ENCODE data around the gene ST8SIA2.

Gene ST8SIA2

DNA sequence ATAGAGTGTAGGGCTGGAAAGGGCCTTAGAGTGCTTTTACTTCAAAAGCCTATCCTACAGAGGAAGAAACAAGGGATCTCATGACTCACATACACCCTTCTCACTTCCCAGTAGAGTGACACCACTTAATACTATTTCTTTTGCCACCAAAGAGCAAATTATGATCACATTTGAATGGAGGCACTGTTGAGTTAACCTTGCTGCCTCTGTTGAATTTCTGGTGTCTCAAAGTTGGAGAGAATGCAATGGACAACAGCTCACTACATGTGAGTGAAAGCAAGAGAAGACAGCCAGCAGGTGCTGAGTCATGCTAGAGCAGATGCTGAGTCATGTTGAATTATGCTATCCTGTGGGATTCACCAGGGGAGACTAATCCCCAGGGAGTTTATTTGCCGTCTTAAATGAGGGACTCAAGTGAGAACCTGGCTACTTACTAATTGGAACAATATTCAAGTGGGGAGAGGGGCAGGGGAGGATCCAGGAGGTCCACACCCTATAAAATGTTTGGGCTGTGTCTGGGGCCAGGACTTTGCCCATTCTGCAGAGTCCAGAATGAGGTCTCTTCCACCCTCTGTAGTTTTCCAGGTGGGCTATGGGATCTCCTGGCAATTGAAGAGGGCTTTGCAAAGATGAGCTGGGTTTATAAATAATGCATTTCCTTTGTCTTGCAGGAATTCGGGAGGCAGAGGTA, 35.8 kb downstream of the ST8SIA2 start:
- in situ Hi-C loops (cut with HindIII; ENCODE audit: low sequenced_read_pairs) = no loop called here

DNA sequence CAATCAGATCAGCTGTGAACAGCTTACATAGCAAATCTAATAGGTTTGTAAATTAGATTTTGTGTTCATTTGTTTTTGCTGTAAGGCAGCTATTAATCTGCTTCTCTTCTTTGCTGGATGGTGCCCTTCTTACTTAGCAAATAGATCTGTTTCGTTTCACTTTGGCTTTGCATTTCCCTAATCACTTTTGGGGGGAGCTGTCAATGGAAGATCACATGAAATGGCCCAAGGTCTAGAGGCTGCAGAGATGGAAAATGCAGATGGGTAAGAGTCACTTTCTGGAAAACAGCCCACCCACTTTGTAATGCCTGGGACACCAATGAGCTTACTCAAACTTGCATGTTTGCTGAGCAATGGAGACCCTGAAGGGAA, 36.4 kb downstream of the ST8SIA2 start:
- in situ Hi-C loops (cut with HindIII; ENCODE audit: low sequenced_read_pairs) = no loop called here

- in situ Hi-C loops (cut with HindIII; ENCODE audit: low sequenced_read_pairs) = no loop called here
These were observed 41.5 kb downstream of the ST8SIA2 start for GRCh38 chr15:92435145-92435544.

DNA sequence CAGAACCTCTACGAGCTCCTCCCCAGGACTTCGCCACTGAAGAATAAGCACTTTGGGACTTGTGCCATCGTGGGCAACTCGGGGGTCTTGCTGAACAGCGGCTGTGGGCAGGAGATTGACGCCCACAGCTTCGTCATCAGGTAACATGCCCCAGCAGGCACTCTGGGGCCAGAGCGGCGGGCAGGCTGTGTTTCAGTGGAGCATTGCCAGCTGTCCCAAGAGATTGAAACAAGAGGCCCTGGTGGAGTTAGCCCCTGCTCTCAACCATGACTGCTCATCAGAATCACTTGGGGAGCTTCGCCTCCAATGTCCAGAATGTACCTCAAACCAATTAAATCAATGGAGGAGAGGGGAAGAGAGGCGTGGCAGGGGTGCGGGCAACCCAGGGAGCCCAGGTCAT, 44.8 kb downstream of the ST8SIA2 start:
- in situ Hi-C loops (cut with HindIII; ENCODE audit: low sequenced_read_pairs) = no loop called here

GRCh38 chr15:92443381-92443780, 49.7 kb downstream of the ST8SIA2 start:
- in situ Hi-C loops (cut with HindIII; ENCODE audit: low sequenced_read_pairs) = no loop called here

DNA sequence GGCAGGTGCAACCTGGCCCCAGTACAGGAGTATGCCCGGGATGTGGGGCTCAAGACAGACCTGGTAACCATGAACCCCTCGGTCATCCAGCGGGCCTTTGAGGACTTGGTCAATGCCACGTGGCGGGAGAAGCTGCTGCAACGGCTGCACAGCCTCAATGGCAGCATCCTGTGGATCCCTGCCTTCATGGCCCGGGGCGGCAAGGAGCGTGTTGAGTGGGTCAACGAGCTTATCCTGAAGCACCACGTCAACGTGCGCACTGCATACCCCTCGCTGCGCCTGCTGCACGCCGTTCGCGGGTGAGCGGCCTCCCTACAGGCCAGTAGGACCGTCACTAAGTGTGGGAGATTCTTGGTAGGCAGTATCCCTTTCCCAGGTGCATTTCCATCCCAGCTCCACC, 51.0 kb downstream of the ST8SIA2 start:
- in situ Hi-C loops (cut with HindIII; ENCODE audit: low sequenced_read_pairs) = no loop called here

DNA sequence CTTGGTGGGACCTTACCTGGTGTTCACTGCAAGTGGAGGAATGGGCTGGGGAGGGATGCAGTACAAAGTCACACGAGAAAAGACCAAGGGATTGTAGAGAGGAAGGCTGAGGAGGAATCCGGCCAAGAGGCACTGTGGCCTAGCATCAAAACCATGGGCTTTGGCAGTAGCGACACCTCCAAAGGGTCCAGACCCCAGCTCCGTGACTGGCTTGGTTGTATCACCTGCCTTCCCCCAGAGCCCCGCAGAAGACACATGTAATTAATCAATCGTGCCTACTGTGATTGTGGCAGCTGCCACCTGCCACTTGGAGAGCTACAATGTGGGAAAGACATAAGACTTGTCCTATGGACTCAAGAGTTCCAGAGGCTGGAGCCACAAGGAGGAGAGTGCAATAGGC, 54.7 kb downstream of the ST8SIA2 start:
- in situ Hi-C loops (cut with HindIII; ENCODE audit: low sequenced_read_pairs) = no loop called here

- in situ Hi-C loops (cut with HindIII; ENCODE audit: low sequenced_read_pairs) = no loop called here
These were observed 55.8 kb downstream of the ST8SIA2 start for GRCh38 chr15:92449476-92449875.

DNA sequence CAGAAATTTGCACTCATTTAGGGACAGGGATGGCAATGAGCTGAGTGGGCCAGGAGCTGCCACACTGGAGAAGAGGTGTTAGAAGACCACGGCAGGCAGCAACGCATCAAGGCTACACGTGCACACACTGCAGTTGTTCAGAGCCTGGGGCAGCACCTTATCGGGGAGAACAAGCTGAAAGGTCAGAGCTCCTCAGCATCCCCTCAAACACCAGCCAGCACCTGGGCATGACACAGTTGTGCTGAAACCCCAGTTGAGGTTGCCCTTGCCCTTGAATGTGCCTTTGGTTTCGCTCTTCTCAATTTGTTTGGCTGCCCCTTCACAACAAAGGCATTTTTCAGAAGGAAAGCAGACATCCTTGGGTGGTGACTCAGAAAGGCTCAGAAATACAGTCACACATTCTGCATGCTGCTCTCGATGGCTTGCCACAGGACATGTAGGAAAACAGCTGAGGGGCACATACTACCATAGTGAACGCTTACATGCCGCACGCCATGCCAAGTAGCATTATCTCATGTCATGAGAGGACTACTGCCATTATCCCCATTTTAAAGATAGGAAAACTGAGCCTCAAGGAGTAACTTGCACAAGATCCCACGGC, 57.6 kb downstream of the ST8SIA2 start:
- in situ Hi-C loops (cut with HindIII; ENCODE audit: low sequenced_read_pairs) = no loop called here

DNA sequence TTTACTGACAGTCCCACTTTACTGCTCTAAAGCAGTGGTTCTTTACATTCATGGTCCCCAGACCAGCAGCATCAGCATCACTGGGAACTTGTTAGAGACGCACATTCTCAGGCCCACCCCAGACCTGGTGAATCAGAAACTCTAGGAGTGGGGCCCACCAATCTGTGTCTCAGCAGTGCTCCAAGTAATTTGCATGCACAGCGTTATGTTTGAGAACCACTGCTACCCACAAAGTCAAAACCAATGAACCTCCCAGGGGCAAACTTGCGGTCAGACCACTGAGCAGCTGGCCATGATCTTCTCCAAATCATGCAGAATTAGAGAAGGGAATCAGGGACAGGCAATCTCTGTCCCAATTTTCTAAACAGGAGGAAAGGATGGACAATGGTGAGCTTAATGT, 58.5 kb downstream of the ST8SIA2 start:
- in situ Hi-C loops (cut with HindIII; ENCODE audit: low sequenced_read_pairs) = no loop called here

DNA sequence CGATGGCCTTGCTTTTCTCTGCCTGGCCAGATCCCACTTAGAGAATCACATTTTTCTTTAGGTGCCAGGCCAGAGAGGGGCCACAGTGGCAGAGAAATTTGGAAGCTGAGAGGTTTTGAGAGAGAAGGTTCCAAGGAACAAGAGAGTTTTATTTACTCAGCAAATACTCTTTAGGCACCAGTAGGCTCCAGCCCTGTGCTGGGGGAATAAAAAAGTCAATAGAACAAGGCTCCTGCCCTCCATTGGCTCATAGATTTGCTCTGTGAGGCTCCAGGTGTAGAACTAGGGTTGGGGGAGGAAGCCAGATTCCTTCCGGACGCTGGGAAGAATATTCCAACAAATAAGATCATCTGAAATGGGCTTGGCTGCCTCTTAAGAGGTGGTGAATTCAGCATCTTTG, 59.9 kb downstream of the ST8SIA2 start:
- in situ Hi-C loops (cut with HindIII; ENCODE audit: low sequenced_read_pairs) = no loop called here

DNA sequence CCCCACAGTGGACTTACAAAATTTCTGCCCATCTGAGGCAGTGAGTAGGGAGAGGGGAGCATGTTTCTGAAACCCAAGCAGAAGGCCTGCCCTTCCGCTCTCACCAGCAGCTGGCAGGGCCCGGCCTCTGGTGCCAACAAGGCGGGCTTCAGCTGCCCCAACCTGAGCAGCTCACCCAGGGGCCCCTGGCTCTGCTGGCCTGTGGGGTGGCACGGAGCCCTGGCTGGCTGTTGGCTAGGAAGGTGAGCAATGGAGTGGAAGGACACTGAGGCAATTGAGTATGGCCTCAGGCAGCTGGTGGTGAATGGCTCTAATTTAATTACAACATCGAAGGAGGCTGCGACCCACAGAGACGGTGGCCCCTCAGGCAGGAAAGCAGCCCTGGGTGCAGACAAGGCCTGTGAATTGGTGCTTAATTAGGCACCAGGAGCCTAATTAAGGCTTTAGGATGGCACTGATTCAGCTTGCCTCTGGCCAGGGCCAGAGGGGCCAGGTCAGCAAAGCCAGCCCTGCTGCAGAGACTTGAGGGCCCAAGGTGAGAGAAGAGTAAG, 60.9 kb downstream of the ST8SIA2 start:
- in situ Hi-C loops (cut with HindIII; ENCODE audit: low sequenced_read_pairs) = no loop called here

GRCh38 chr15:92455271-92455670, 61.6 kb downstream of the ST8SIA2 start:
- in situ Hi-C loops (cut with HindIII; ENCODE audit: low sequenced_read_pairs) = no loop called here

DNA sequence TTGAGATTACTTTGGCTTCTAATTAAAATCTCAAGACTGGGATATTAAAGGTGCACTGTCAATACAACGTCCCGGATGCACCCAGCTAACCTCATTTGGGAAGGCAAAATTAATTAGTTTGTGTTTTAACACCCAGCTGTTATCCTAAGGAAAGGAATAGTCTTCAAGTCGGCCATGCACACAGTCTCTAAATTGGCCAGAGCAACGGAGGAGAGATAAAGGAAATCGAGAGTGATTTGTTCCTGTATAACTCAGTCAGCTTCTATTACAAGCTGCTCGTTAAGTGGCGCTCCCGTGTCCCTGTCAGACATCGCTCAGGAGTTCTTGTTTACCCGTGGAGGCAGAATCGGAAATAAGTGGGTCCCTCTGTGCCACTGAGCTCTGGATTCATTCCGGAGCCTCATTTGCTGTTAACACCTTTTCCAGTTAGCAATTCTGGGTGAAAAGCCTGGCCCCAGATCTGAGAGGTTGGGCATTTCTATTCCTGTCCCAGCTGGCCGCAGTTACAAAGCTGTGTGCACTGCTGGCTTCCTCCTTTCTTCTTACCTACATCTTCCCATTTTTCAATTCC, 63.9 kb downstream of the ST8SIA2 start:
- in situ Hi-C loops (cut with HindIII; ENCODE audit: low sequenced_read_pairs) = no loop called here

DNA sequence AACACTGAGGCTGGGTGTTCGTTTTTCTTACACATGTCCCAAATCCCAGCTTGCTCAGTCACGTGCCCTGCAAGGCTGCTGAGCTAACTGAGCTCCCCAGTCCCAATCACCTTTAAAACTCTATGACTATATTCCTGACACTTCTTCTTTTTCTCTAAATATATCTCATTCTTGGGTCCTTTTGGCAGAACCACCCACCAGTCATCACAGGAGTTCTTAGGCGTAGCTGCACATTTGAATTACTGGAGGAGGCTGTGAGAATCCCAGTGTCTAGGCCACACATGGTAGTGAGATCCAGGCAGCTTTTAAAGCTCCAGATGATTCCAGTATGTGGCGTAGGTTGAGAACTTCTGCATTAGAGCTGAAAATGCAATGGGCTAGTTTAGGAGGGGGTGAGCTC, 66.3 kb downstream of the ST8SIA2 start:
- in situ Hi-C loops (cut with HindIII; ENCODE audit: low sequenced_read_pairs) = no loop called here

DNA sequence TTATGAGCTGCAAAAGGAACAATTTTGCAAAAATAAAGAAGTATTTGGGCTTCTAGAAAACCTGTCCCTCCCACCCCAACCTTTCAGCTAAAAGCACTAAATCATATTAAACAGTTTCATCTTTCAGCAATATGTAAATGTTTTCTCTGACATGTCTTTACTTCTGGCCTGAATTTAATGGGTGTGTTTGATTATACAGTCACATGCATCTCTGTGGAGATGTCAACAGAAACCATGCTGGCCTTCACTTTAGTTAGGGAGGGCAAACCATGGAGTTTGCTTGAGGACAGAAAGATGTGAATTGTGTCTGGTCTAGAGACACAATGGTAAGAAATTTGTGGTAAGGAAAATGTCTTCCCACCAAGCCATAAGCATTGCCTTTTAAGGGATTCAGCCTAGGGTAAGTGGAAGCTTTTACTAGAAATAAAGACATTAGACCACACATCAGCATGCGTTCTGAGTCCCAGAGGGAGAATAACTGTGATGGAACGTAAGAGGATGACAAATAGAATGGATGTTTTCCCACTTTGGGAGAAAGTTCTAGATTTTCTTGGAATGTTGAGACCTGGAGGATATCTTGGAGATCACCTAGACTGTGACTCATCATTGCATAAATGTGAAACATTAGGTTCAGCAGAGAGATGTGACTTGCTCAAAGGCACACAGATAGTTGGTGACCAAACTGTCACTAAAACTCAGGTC, 68.9 kb downstream of the ST8SIA2 start:
- in situ Hi-C loops (cut with HindIII; ENCODE audit: low sequenced_read_pairs) = no loop called here

DNA sequence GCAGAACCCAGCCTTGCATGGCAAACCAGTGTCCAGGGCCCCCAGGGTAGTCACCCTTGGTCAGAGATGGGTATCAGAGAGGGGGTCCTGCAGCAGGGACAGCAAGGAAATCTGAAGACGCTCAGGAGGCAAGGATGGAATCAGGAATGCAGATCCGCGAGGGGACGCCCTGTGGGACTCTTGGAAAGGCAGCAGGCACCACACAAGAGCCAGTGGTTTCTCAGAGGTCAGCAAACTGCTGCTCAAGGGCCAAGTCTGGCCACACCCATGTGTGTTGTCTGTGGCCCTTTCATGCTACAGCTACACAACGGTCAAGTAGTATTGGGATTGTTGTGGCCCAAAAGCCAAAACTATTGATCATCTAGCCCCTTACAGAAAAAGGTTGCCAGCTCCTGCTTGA, 69.7 kb downstream of the ST8SIA2 start:
- in situ Hi-C loops (cut with HindIII; ENCODE audit: low sequenced_read_pairs) = no loop called here

GRCh38 chr15:92463826-92464225, 70.1 kb downstream of the ST8SIA2 start:
- in situ Hi-C loops (cut with HindIII; ENCODE audit: low sequenced_read_pairs) = no loop called here

GRCh38 chr15:92466834-92467233, 73.2 kb downstream of the ST8SIA2 start:
- in situ Hi-C loops (cut with HindIII; ENCODE audit: low sequenced_read_pairs) = no loop called here

GRCh38 chr15:92467245-92467644, 73.6 kb downstream of the ST8SIA2 start:
- in situ Hi-C loops (cut with HindIII; ENCODE audit: low sequenced_read_pairs) = no loop called here

DNA sequence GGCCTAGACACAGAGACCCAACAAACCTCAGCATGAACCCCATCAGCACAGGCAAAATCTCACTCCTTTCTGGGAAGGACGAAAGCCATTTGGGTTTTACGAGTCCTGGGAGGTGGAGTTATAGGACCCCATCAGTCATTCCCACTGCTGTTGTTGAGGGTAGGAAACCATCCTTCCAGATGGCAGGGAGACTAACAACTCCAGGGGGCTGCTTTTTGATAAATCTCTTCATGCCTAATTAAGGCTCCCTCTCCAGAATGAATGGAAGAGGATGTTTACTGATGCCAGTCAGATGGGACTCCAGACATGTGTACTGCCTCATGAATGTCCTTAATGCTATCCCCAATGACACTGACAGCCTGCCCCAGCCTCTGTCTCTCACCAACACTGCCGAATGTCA, 75.3 kb downstream of the ST8SIA2 start:
- in situ Hi-C loops (cut with HindIII; ENCODE audit: low sequenced_read_pairs) = no loop called here

DNA sequence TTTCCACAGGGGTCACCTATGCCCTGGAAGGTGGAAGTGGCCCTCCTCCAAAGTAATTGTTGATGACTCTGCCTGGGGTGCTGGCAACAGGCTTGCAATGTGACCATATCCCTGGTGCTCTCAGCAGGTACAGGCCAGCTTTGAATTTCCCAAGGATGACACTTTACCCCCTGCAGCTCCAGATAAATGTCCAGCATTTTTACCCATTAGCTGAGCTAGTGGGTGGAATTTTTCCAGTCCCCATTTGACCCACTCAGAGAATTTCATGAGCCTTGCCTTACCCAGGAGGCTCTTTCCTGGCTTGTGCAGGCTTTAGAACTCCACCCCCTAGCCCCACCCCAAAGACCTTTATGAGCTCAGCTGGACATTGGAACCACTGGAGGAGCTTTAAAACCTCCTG, 77.6 kb downstream of the ST8SIA2 start:
- in situ Hi-C loops (cut with HindIII; ENCODE audit: low sequenced_read_pairs) = no loop called here

Measured in endothelial cell of hepatic sinusoid (primary cell).